ENCODE results near the gene DLL3. TPM values are rescaled to one million over a fixed set of nuclear protein-coding genes. Genes with fewer than 3 reads are reported as not detected.

Gene DLL3
- total and polyA plus RNA-seq, 5 experiments from 2014 or later, result 0.22 to 1.9 (median 1.1) TPM

GRCh38 chr19:39492225-39492624, 6.5 kb upstream of the DLL3 start:
- Mint-ChIP-seq H3K9me3 (no peaks in the 10 kb centered on the region), H3K4me3 (no peak overlapping the region), H3K4me1 (no peaks in the 10 kb centered on the region), H3K27ac (peak overlapping the region in 1 of 10 donors; percentile 48), H3K27me3 (peaks cover 0 to 10% (median 3%) of the 10 kb centered on the region in 5 donors), H3K36me3 (peaks cover 0 to 40% (median 6%) of the 10 kb centered on the region in 3 donors)
- DNase-seq (no peak), ATAC-seq (no peak)
- POLR2A ChIA-PET, result interaction anchor here (1.1 kb wide), 1 partner anchor 310 kb away, joined by 3 read pairs; no protein-coding TSS in a partner anchor

GRCh38 chr19:39492788-39493187, 6.0 kb upstream of the DLL3 start:
- Mint-ChIP-seq H3K27ac (peak overlapping the region in 2 of 10 donors; percentile 22 to 24), H3K4me1 (peaks cover 0 to 3% (median under 1%) of the 10 kb centered on the region in 4 donors)

GRCh38 chr19:39494661-39495060, 4.1 kb upstream of the DLL3 start:
- DNase-seq (no peak), ATAC-seq (no peak)
- peaks cover 0 to 18% (median 2%) of the 10 kb centered on the region in 3 donors for H3K36me3 Mint-ChIP-seq
- peaks cover 11 to 19% (median 15%) of the 10 kb centered on the region in 4 donors for H3K4me1 Mint-ChIP-seq
- H3K27me3 Mint-ChIP-seq, result peaks cover 9 to 29% (median 15%) of the 10 kb centered on the region in 5 donors
- POLR2A ChIA-PET, result no interaction called here
- H3K9me3 Mint-ChIP-seq, result no peaks in the 10 kb centered on the region
- H3K4me3 Mint-ChIP-seq, result no peak overlapping the region
- H3K27ac Mint-ChIP-seq, result no peak overlapping the region

More at GRCh38 chr19:39492788-39493187, 6.0 kb upstream of the DLL3 start:
- Mint-ChIP-seq H3K36me3 (peaks cover 0 to 35% (median 6%) of the 10 kb centered on the region in 3 donors), H3K9me3 (no peaks in the 10 kb centered on the region), H3K4me3 (no peak overlapping the region), H3K27me3 (peaks cover 0 to 11% (median 5%) of the 10 kb centered on the region in 5 donors)
- POLR2A ChIA-PET, result interaction anchor here (1.1 kb wide), 1 partner anchor 311 kb away, joined by 3 read pairs; no protein-coding TSS in a partner anchor
- DNase-seq, result no peak
- ATAC-seq, result no peak

- Mint-ChIP-seq H3K4me1 (peaks cover 15 to 27% (median 19%) of the 10 kb centered on the region in 4 donors), H3K9me3 (peaks cover 0 to 2% (median 0%) of the 10 kb centered on the region in 9 donors), H3K4me3 (no peak overlapping the region), H3K36me3 (peaks cover 0 to 11% (median 2%) of the 10 kb centered on the region in 3 donors), H3K27ac (no peak overlapping the region), H3K27me3 (peaks cover 19 to 43% (median 24%) of the 10 kb centered on the region in 5 donors)
- DNase-seq (no peak), ATAC-seq (no peak)
- POLR2A ChIA-PET, result no interaction called here
Measured at GRCh38 chr19:39496063-39496462, 2.7 kb upstream of the DLL3 start.

GRCh38 chr19:39497701-39497995, 1.1 kb upstream of the DLL3 start:
- Mint-ChIP-seq H3K27ac (no peak overlapping the region), H3K27me3 (peaks cover 19 to 52% (median 30%) of the 10 kb centered on the region in 5 donors), H3K4me1 (peaks cover 15 to 27% (median 19%) of the 10 kb centered on the region in 4 donors), H3K9me3 (peaks cover 0 to 2% (median 0%) of the 10 kb centered on the region in 9 donors), H3K36me3 (peaks cover 0 to 6% (median 0%) of the 10 kb centered on the region in 3 donors), H3K4me3 (peak overlapping the region in 4 of 10 donors; percentile 23 to 75 (median 57))
- no peak for ATAC-seq
- DNase-seq, result no peak
- POLR2A ChIA-PET, result interaction anchor here (0.7 to 1.7 kb wide), 5 partner anchors 19 to 910 kb away, joined by 3 to 10 read pairs (median 3); partner anchors contain the start of genes EID2B and RPS16

- Mint-ChIP-seq H3K9me3 (peaks cover 0 to 3% (median 0%) of the 10 kb centered on the region in 9 donors), H3K4me3 (peak overlapping the region; percentile 38 to 84 (median 72)), H3K27ac (peak overlapping the region in 3 of 10 donors; percentile 4 to 37 (median 31)), H3K4me1 (peaks cover 16 to 31% (median 22%) of the 10 kb centered on the region in 4 donors), H3K27me3 (peaks cover 19 to 55% (median 30%) of the 10 kb centered on the region in 5 donors), H3K36me3 (peaks cover 0 to 6% (median 0%) of the 10 kb centered on the region in 3 donors)
- ATAC-seq (peak; percentile 50 to 59), DNase-seq (peak in 3 of 10 donors; percentile 16 to 26 (median 25))
- POLR2A ChIA-PET, result interaction anchor here (0.6 to 1.7 kb wide), 6 partner anchors 20 to 910 kb away, joined by 3 to 10 read pairs (median 3); partner anchors contain the start of genes EID2B and RPS16
Measured at GRCh38 chr19:39497996-39498797, 550 bp upstream of the DLL3 start.

GRCh38 chr19:39499932-39500331, 1.2 kb downstream of the DLL3 start:
- H3K27me3 Mint-ChIP-seq, result peaks cover 21 to 73% (median 47%) of the 10 kb centered on the region in 5 donors
- peak overlapping the region in 9 of 10 donors; percentile 24 to 89 (median 71) for H3K4me3 Mint-ChIP-seq
- H3K4me1 Mint-ChIP-seq, result peaks cover 26 to 45% (median 27%) of the 10 kb centered on the region in 4 donors
- POLR2A ChIA-PET, result no interaction called here
- peaks cover 0 to 4% (median 0%) of the 10 kb centered on the region in 9 donors for H3K9me3 Mint-ChIP-seq
- DNase-seq (no peak), ATAC-seq (no peak)
- peak overlapping the region in 1 of 10 donors; percentile 29 for H3K27ac Mint-ChIP-seq
- H3K36me3 Mint-ChIP-seq, result peaks cover 0 to 2% (median 0%) of the 10 kb centered on the region in 3 donors

- peaks cover 0 to 2% (median 0%) of the 10 kb centered on the region in 3 donors for H3K36me3 Mint-ChIP-seq
- DNase-seq (no peak), ATAC-seq (no peak)
- peaks cover 26 to 45% (median 28%) of the 10 kb centered on the region in 4 donors for H3K4me1 Mint-ChIP-seq
- POLR2A ChIA-PET, result interaction anchor here (1.0 kb wide), 1 partner anchor 15 kb away, joined by 3 read pairs; no protein-coding TSS in a partner anchor
- H3K27me3 Mint-ChIP-seq, result peaks cover 21 to 79% (median 49%) of the 10 kb centered on the region in 5 donors
- peak overlapping the region in 7 of 10 donors; percentile 12 to 75 (median 45) for H3K4me3 Mint-ChIP-seq
- no peak overlapping the region for H3K27ac Mint-ChIP-seq
- peaks cover 0 to 4% (median 0%) of the 10 kb centered on the region in 9 donors for H3K9me3 Mint-ChIP-seq
Measured at GRCh38 chr19:39500543-39500942, 1.8 kb downstream of the DLL3 start.

- H3K36me3 Mint-ChIP-seq, result peaks cover 0 to 2% (median 0%) of the 10 kb centered on the region in 3 donors
- peaks cover 27 to 47% (median 31%) of the 10 kb centered on the region in 4 donors for H3K4me1 Mint-ChIP-seq
- no peak for ATAC-seq
- H3K4me3 Mint-ChIP-seq, result no peak overlapping the region
- peaks cover 0 to 4% (median 0%) of the 10 kb centered on the region in 9 donors for H3K9me3 Mint-ChIP-seq
- H3K27ac Mint-ChIP-seq, result no peak overlapping the region
- POLR2A ChIA-PET, result interaction anchor here (1.0 kb wide), 1 partner anchor 15 kb away, joined by 3 read pairs; no protein-coding TSS in a partner anchor
- H3K27me3 Mint-ChIP-seq, result peaks cover 25 to 82% (median 50%) of the 10 kb centered on the region in 5 donors
- DNase-seq, result no peak
Measured at GRCh38 chr19:39501340-39501739, 2.6 kb downstream of the DLL3 start.

- Mint-ChIP-seq H3K9me3 (peaks cover 0 to 4% (median 0%) of the 10 kb centered on the region in 9 donors), H3K27me3 (peaks cover 28 to 80% (median 53%) of the 10 kb centered on the region in 5 donors), H3K4me1 (peaks cover 34 to 59% (median 39%) of the 10 kb centered on the region in 4 donors), H3K36me3 (peaks cover 0 to 2% (median 0%) of the 10 kb centered on the region in 3 donors), H3K27ac (peak overlapping the region in 5 of 10 donors; percentile 27 to 77 (median 69)), H3K4me3 (peak overlapping the region in 6 of 10 donors; percentile 11 to 74 (median 22))
- peak; percentile 62 for ATAC-seq
- peak; percentile 66 to 86 (median 76) for DNase-seq
- POLR2A ChIA-PET, result interaction anchor here (0.6 to 1.7 kb wide), 3 partner anchors 28 to 102 kb away, joined by 3 to 7 read pairs (median 4); partner anchors contain the start of gene RPS16
Measured at GRCh38 chr19:39502640-39503417, 4.1 kb downstream of the DLL3 start.

GRCh38 chr19:39506598-39506943, 7.8 kb downstream of the DLL3 start:
- Mint-ChIP-seq H3K27me3 (peaks cover 10 to 63% (median 40%) of the 10 kb centered on the region in 5 donors), H3K4me3 (peak overlapping the region; percentile 58 to 84 (median 74)), H3K36me3 (no peaks in the 10 kb centered on the region), H3K27ac (peak overlapping the region in 1 of 10 donors; percentile 47), H3K9me3 (peaks cover 0 to 2% (median 0%) of the 10 kb centered on the region in 9 donors), H3K4me1 (peaks cover 19 to 38% (median 28%) of the 10 kb centered on the region in 4 donors)
- no peak for DNase-seq
- POLR2A ChIA-PET, result no interaction called here
- no peak for ATAC-seq

Measured in naive thymus-derived CD8-positive, alpha-beta T cell (primary cell).